ENCODE measurements around the gene BIRC6.
A peak's percentile ranks its signal among the peaks of the same experiment; 100 is the strongest.

Gene BIRC6

GRCh38 chr2:32375228-32375892, 18.5 kb downstream of the BIRC6 start:
- no peak for DNase-seq

GRCh38 chr2:32376756-32377155, 19.9 kb downstream of the BIRC6 start:
- no peak for DNase-seq

GRCh38 chr2:32377928-32378327, 21.1 kb downstream of the BIRC6 start:
- DNase-seq, result no peak

DNA sequence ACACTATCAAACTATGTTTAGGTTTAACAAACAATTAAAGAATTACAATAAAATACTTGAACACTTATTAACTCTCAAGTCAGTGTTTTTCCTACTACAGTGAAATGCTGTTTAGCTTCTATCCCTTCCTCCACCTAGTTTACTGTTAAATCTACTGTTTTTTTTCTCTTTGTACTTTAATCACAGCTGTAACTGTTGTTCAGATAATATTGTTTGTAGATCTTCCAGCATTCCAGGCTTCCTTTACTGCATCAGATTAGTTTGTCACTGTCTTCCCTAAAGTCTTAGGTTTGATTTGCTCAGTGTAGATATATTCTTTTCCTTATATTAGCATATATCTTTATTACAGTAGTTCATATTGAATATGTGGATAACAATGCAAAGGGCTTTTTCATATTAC, 22.5 kb downstream of the BIRC6 start:
- no peak for DNase-seq

- DNase-seq, result no peak
Measured at GRCh38 chr2:32383858-32384257, 27.0 kb downstream of the BIRC6 start.

DNA sequence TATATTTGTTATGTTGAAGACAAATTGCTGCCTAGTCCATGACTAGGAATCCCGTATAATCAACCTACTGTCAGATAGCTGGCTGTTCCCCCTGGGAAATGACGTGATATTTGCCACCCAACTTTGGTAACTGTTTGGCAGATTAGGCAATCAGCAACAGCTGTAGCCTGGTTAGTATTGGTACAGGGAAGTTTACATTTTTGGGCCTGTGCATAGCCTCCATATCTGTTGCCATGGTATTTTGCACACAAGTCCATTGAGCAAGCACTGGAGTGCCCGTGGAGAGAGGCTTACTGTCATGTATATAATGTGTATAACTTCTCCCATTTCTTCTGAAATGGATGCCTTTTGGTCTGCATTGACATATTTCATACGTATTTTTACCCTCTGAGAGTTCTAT, 27.7 kb downstream of the BIRC6 start:
- DNase-seq, result no peak

- no peak for DNase-seq
Measured at GRCh38 chr2:32386739-32387138, 29.9 kb downstream of the BIRC6 start.

GRCh38 chr2:32399221-32399620, 42.4 kb downstream of the BIRC6 start:
- no peak for DNase-seq

DNA sequence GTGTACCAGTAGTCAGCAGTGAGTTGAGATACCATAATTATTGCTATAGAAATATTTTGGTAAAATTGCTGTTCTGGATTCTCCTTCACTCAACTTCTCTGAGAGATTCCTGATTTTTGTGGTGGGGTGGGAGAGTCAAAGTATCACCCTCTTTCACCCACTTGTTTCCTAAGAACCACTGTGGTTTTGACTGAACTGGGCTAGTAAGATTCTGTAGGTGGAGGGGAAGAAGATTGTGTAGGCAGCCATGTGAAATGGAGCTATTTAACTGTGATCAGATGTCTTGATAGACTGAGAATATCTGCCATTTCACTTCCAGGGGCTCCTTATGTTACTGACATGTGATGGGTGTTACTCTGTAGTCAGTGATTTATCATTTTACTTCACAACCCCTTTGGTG, 45.3 kb downstream of the BIRC6 start:
- no peak for DNase-seq

GRCh38 chr2:32403782-32404181, 47.0 kb downstream of the BIRC6 start:
- DNase-seq, result no peak

DNA sequence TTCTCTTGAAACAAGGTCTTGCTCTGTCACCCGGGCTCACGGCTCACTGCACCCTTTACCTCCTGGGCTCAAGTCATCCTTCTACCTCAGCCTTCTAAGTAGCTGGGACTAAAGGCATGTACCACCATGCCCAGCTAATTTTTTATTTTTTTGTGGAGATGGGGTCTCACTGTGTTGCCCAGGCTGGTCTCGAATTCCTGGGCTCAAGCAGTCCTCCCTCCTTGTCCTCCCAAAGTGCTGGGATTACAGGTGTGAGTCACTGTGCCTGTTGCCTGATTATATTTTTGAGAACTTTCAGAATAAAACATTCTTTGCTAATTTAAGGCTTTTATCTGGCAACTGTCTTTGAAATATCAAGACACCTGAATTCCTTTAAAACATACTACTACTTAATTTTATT, 47.9 kb downstream of the BIRC6 start:
- DNase-seq, result no peak

- DNase-seq, result no peak
Measured at GRCh38 chr2:32416519-32416918, 59.7 kb downstream of the BIRC6 start.

DNA sequence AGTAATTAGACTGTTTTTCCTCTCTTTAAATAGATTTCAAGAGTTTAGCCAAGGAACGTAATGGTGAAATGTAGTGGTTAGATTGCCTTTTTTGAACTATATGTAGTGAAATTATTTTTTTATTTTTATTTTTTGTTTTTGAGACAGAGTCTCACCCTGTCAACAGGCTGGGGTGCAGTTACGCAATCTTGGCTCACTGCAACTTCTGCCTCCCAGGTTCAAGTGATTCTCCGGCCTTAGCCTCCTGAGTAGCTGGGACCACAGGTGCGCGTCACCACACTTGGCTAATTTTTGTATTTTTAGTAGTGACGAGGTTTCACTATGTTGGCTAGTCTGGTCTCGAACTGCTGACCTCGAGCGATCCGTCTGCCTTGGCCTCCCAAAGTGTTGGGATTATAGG, 60.8 kb downstream of the BIRC6 start:
- no peak for DNase-seq

DNA sequence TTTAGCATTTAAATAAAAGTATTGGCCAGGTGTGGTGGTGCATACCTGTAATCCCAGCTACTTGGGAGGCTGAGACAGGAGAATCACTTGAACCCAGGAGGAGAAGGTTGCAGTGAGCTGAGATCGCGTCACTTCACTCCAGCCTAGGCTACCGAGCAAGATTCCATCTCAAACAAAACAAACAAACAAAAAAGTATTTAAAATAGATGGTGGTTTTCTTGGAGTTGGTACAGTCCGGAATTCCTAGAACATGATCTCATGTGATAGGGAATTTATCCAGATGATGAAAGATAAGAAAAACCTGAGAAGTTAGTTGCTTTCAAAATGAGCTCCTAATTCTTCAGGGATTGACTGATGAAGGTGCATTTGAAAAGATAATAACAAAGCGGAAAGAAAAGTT, 62.0 kb downstream of the BIRC6 start:
- no peak for DNase-seq

- no peak for DNase-seq
Measured at GRCh38 chr2:32422133-32422532, 65.3 kb downstream of the BIRC6 start.

GRCh38 chr2:32423536-32423935, 66.7 kb downstream of the BIRC6 start:
- no peak for DNase-seq

DNA sequence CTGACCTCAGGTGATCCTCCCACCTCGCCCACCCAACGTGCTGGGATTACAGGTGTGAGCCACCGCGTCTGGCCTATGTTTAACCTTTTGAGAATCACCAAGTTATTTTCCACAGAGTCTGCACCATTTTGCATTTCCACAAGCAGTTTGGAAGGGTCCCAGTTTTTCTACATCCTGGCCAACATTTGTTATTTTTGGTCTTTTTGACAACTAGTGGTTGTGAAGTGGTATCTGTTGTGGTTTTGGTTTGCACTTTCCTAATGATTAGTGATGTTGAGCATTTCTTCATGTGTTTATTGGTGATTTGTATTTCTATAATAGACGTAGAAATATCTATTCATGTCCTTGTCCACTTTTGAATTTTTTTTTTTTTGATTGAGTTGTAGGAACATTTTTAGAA, 67.9 kb downstream of the BIRC6 start:
- no peak for DNase-seq

DNA sequence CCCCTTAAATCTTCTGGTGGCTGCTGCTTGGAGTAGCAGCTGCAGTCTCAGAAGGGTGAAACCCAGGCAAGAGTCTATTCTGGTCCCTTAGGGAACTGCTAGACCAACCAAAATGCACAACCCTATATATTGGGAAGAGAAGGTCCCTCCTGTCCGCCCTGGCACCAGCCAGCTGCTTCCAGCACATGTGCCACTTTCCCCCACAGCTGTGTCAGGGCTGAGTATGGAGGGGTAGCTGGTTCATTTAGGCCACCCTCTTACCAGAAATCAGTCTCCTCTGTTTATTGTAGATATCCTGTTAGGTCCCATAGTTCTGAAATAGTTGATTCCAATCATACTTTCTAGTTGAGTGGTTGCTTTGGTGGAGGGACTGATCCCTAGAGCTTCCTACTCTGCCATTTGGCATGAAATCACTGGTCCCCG, 68.9 kb downstream of the BIRC6 start:
- DNase-seq, result no peak

DNA sequence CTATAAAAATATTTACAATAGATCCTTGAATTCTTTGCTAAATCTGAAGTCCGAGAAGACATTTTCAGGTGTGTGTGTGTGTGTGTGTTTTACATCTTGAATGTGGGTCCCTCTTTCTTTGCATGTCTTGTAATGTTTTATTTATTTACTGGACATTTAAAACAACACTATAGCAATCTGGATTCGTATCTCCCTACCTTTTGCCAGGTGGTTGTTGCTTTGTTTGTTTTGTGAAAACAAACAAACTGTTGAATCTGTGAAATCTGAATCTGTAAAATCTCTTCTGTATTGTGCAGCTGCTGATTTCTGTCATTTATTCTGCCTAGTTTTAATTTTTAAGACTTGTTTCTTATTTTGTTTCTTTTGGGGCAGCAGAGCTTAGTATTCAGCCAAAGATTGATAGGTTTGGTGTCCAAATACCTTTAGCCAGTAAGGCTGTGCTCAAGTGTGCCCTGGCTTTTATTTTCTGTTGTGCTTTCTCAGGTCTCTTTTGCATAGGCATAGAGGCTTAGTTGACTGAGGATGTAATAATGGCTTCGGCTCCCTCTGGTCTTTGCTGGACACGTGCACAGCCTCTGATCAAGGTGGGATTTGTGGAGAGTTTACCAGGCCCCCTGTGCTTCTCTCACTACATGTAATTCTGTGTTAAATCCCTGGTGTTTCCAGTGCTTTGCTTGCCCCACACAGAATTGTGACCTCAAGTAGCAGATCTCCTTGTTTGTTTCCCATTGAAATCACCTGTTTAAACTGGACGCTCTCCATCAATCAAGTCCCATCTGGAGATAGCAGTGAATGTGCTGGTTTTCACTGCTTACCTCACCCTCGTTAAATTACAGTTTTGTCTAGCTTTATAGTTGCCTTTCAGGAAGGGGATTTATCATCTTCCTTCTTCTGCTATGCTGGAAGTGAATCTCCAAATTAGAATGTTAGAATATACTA, 71.1 kb downstream of the BIRC6 start:
- DNase-seq, result peak in 1 of 58 donors; percentile 3

GRCh38 chr2:32430804-32431203, 74.0 kb downstream of the BIRC6 start:
- no peak for DNase-seq

DNA sequence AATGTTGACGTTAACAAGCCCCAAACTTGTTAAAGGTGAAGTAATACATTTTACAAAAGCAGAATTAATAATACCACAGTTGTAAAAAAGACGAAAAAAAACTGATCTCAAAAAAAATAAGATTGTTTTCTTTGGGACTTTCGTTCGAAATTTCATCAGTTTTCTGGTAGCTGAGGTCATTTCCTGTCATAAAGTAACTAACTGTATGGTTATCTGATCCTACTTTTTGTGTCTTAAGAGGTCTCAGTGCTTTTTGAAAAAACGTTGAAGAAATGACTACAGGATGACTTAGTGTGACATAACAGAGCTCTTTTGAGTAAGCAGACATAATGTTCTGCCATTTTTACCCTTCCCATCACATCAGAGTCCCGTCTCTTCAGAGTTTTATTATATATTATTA, 79.3 kb downstream of the BIRC6 start:
- no peak for DNase-seq

- no peak for DNase-seq
Measured at GRCh38 chr2:32442020-32442467, 85.2 kb downstream of the BIRC6 start.

DNA sequence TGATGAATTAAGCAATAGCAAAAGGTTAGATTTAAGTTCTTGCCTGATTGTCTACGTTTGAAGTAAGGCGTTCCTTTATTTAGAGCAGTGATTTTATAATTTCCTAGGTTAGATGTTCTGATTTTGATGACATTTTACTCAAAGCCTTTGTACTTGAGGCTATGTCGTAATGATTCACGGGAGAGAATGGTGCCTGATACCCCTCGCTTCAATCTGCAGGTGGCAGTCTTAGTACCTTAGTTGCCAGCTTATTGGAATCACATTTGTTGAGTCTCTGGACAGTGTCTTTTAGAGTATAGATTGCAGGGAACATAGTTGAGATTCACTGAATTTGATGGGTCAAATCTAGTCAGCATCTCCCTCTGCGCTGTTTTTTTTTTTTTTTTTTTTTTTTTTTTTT, 89.5 kb downstream of the BIRC6 start:
- DNase-seq, result no peak

Measured in anterior cingulate cortex (tissue), 58 donors.